ENCODE results near the gene MYO7B.

DNA sequence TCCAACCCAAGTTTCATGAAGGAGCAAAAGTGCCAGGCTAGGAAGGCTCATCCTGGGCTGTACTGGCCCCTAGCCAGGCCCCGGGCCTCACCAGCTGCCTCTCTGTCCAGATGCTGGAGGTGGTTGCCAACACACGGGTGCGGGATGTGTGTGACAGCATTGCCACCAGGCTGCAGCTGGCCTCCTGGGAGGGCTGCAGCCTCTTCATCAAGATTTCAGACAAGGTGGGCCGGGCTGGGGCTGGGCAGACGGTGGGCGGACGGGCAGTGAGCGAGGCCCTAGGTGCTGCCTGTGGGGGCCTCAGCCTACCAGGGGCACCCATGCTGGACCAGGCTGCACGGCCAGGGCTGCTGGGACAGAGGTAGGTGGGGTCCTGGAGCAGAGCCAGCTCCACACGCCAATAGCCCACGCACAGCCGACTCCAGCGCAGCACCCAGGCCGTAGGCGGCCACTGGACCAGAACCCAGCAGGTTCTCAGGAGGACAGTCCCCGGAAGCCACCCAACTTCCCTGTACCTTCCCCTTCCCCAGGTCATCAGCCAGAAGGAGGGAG lies 98.7 kb downstream of the MYO7B start:
- TF ChIP-seq, protein P1, sequence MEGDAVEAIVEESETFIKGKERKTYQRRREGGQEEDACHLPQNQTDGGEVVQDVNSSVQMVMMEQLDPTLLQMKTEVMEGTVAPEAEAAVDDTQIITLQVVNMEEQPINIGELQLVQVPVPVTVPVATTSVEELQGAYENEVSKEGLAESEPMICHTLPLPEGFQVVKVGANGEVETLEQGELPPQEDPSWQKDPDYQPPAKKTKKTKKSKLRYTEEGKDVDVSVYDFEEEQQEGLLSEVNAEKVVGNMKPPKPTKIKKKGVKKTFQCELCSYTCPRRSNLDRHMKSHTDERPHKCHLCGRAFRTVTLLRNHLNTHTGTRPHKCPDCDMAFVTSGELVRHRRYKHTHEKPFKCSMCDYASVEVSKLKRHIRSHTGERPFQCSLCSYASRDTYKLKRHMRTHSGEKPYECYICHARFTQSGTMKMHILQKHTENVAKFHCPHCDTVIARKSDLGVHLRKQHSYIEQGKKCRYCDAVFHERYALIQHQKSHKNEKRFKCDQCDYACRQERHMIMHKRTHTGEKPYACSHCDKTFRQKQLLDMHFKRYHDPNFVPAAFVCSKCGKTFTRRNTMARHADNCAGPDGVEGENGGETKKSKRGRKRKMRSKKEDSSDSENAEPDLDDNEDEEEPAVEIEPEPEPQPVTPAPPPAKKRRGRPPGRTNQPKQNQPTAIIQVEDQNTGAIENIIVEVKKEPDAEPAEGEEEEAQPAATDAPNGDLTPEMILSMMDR (IDR thresholded peaks at IDR 0.05), result no peak
- TF ChIP-seq POLR2A (IDR thresholded peaks at IDR 0.05), result no peak
